Loucy (cell line): ENCODE data around the gene RRAD.

Experiments
- H2AFZ ChIP-seq: fragments of 200-600 bp; sonication (generic); 2 replicates; pipeline ENCODE4 v1.6.0; 2016; ENCODE audit warnings: antibody characterized with exemption, mild to moderate bottlenecking, low read length, moderate library complexity
- H3F3A ChIP-seq: fragments of 200-600 bp; 2 replicates; pipeline ENCODE4 v1.6.0; 2016; ENCODE audit warnings: antibody characterized with exemption, low read depth, mild to moderate bottlenecking
- H3K27me3 ChIP-seq: fragments of 200-600 bp; sonication (generic); 2 replicates; pipeline ENCODE4 v1.6.1; 2014; ENCODE audit warnings: low read length, mild to moderate bottlenecking; ENCODE audit not compliant: insufficient read depth, poor library complexity, severe bottlenecking
- H3K36me3 ChIP-seq: fragments of 200-600 bp; sonication (generic); 2 replicates; pipeline ENCODE4 v1.6.1; 2016; ENCODE audit warnings: low read length; ENCODE audit not compliant: insufficient read depth
- H3K4me1 ChIP-seq: fragments of 200-600 bp; sonication (generic); 2 replicates; pipeline ENCODE4 v1.5.1; 2014; ENCODE audit warnings: low read length, mild to moderate bottlenecking; ENCODE audit not compliant: insufficient read depth, poor library complexity, severe bottlenecking
- H3K4me2 ChIP-seq: fragments of 200-600 bp; sonication (generic); 2 replicates; pipeline ENCODE4 v1.6.0; 2014; ENCODE audit warnings: antibody characterized with exemption, low read length, low read depth, mild to moderate bottlenecking; ENCODE audit not compliant: poor library complexity, severe bottlenecking
- H3K4me3 ChIP-seq: fragments of 200-600 bp; sonication (generic); 2 replicates; pipeline ENCODE4 v1.5.1; 2014; ENCODE audit warnings: low read length, mild to moderate bottlenecking, mixed read lengths; ENCODE audit not compliant: poor library complexity, severe bottlenecking
- H3K79me2 ChIP-seq: fragments of 200-600 bp; sonication (generic); 2 replicates; pipeline ENCODE4 v1.6.1; 2014; ENCODE audit warnings: low read length; ENCODE audit not compliant: insufficient read depth
- H3K9ac ChIP-seq: fragments of 200-600 bp; sonication (generic); 2 replicates; pipeline ENCODE4 v1.6.0; 2014; ENCODE audit warnings: mild to moderate bottlenecking, low read depth, low read length, moderate library complexity; ENCODE audit not compliant: poor library complexity, severe bottlenecking
- H3K9me2 ChIP-seq: fragments of 200-600 bp; sonication (generic); replicated peaks from 2 replicates; pipeline ENCODE4 v1.6.1; 2016; ENCODE audit warnings: low read depth, low read length, mixed read lengths
- H3K9me3 ChIP-seq: fragments of 200-600 bp; sonication (generic); 2 replicates; pipeline ENCODE4 v1.6.1; 2014; ENCODE audit warnings: mild to moderate bottlenecking, antibody characterized with exemption, low read length, low read depth; ENCODE audit not compliant: insufficient read depth
- H4K20me1 ChIP-seq: fragments of 200-600 bp; sonication (generic); 2 replicates; pipeline ENCODE4 v1.6.0; 2014; ENCODE audit warnings: antibody characterized with exemption, low read length, mild to moderate bottlenecking; ENCODE audit not compliant: insufficient read depth, poor library complexity, severe bottlenecking
- EZH2phosphoT487 ChIP-seq: fragments of 200-600 bp; IDR thresholded peaks from 2 replicates; pipeline ENCODE4 v1.6.1; 2018; ENCODE audit warnings: antibody characterized with exemption, mild to moderate bottlenecking, moderate library complexity, borderline replicate concordance
- TF ChIP-seq, protein P1 (sequence below): fragments of 200-600 bp; sonication (generic); conservative IDR thresholded peaks from 2 replicates; pipeline ENCODE4 v1.5.1; 2014; ENCODE audit warnings: mild to moderate bottlenecking, antibody characterized with exemption, low read length

Gene RRAD

DNA sequence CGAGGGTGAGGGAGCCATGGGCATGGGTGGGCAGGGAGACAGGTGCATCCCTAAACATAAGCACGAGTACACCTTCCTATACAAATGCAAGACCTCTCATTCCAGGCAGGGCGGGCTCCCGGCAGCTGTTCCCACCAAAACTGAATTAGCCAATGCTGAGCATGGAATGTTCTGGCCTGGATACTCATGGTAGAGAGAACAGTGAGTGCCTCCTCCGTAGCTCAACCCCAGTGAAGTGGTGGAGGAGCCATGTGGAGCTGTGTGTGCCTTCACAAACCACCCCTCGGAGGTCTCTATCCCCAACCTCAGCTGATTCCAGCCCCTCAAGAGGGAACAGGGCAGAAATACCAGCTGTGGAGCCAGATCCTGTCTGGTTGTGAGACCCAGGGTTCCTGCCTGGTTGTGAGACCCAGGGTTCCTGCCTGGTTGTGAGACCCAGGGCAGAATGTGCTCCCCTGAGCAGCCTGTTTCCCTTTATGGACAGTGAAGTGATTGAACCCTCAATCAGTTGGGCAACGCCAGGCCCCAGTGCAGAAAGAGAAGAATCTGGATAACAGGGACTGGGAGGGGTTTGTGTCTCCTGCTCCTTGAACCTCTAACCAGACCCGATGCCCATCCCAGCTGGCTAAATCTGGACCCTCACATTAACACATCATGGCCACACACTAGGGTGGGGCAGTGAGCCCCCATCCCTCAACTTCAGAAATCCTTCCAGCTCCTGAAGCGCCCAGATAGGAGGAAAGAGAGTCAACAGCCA lies 4.2 kb downstream of the RRAD start:
- Histone ChIP-seq H3K9ac (no peak overlapping the region), H3F3A (no peaks in the 10 kb centered on the region)
- TF ChIP-seq, protein P1, sequence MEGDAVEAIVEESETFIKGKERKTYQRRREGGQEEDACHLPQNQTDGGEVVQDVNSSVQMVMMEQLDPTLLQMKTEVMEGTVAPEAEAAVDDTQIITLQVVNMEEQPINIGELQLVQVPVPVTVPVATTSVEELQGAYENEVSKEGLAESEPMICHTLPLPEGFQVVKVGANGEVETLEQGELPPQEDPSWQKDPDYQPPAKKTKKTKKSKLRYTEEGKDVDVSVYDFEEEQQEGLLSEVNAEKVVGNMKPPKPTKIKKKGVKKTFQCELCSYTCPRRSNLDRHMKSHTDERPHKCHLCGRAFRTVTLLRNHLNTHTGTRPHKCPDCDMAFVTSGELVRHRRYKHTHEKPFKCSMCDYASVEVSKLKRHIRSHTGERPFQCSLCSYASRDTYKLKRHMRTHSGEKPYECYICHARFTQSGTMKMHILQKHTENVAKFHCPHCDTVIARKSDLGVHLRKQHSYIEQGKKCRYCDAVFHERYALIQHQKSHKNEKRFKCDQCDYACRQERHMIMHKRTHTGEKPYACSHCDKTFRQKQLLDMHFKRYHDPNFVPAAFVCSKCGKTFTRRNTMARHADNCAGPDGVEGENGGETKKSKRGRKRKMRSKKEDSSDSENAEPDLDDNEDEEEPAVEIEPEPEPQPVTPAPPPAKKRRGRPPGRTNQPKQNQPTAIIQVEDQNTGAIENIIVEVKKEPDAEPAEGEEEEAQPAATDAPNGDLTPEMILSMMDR, result no peak
- TF ChIP-seq EZH2phosphoT487, result no peak

DNA sequence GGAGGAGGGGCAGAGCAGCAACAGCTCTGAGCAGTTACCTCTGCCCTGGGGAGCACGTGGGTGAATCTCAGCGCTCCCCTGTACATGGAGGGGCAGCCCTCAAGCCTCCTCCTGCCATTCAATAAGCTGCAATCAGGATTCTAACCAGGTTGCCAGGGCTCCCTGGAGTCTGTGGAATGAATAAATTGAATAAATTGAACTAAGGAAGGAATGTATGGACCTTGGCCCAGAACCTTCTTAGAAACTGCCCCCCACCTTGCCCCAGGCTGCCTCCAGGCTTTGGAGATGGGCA lies 5.1 kb downstream of the RRAD start:
- no peak overlapping the region for H3K4me3 ChIP-seq
- TF ChIP-seq, protein P1, result no peak
- no peak for TF ChIP-seq EZH2phosphoT487
- no peak overlapping the region for H3K9ac ChIP-seq
- H3F3A ChIP-seq, result no peaks in the 10 kb centered on the region
- no peaks in the 10 kb centered on the region for H3K27me3 ChIP-seq
- no peak overlapping the region for H2AFZ ChIP-seq
- H3K9me3 ChIP-seq, result no peaks in the 10 kb centered on the region
- H3K79me2 ChIP-seq, result no peaks in the 10 kb centered on the region
- no peak overlapping the region for H3K4me2 ChIP-seq
- H3K4me1 ChIP-seq, result no peaks in the 10 kb centered on the region
- no peaks in the 10 kb centered on the region for H3K9me2 ChIP-seq
- no peaks in the 10 kb centered on the region for H4K20me1 ChIP-seq
- H3K36me3 ChIP-seq, result no peaks in the 10 kb centered on the region

More for the DNA sequence above, 4.2 kb downstream of the RRAD start:
- Histone ChIP-seq H3K27me3 (no peaks in the 10 kb centered on the region), H3K4me3 (no peak overlapping the region), H3K4me2 (no peak overlapping the region), H2AFZ (no peak overlapping the region), H3K9me3 (no peaks in the 10 kb centered on the region), H3K4me1 (no peaks in the 10 kb centered on the region), H3K9me2 (no peaks in the 10 kb centered on the region), H3K79me2 (no peaks in the 10 kb centered on the region), H3K36me3 (no peaks in the 10 kb centered on the region), H4K20me1 (no peaks in the 10 kb centered on the region)

DNA sequence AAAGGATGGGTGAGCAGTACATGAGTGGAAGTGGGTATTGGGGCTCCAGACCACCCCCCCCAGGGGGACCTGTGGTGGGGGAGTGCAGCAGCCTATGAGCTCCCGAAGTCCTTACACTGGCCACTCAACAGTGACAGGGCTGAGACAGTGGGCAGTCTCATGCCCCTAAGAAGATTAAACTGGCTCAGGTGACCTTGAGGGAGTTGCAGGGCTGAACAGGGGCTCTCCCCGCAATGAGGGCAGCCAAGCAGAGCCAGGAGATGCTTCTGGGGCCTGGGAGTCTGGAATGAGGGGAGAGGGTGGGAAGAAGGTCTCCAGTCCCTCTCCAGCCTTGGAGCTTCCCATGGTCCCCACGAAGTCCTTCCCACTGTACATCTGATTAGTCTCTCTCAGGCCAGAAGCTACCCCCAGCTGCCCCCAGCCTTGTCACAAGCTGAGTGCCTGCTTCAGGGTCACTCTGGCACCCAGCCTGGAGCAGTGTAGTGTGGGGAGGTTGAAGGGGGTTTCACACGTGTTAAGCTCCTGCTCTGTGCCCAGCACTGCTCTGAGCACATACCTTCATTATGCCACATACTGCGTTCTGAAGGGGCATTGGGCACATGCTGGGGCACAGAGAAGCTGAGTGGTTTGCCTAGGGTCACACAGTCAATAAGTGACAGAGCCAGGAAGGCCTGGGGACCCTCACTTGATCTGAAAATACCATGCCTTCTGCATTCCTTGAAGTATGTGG lies 5.6 kb downstream of the RRAD start:
- no peak overlapping the region for H3K9ac ChIP-seq
- no peaks in the 10 kb centered on the region for H3K79me2 ChIP-seq
- no peaks in the 10 kb centered on the region for H3K36me3 ChIP-seq
- no peak overlapping the region for H3K4me2 ChIP-seq
- no peaks in the 10 kb centered on the region for H3K4me1 ChIP-seq
- no peak overlapping the region for H3K4me3 ChIP-seq
- no peaks in the 10 kb centered on the region for H3K9me2 ChIP-seq
- no peak for TF ChIP-seq EZH2phosphoT487
- TF ChIP-seq, protein P1, result no peak
- no peaks in the 10 kb centered on the region for H3K27me3 ChIP-seq
- no peaks in the 10 kb centered on the region for H3K9me3 ChIP-seq
- H3F3A ChIP-seq, result no peaks in the 10 kb centered on the region
- H4K20me1 ChIP-seq, result no peaks in the 10 kb centered on the region
- no peak overlapping the region for H2AFZ ChIP-seq
